Measurements from ENCODE around the gene CLN3. TPM values are rescaled to one million over a fixed set of nuclear protein-coding genes. Genes with fewer than 3 reads are reported as not detected.

CLN3 gene
- total RNA-seq, 1 donor from 2014 or later, result 4.4 TPM

DNA sequence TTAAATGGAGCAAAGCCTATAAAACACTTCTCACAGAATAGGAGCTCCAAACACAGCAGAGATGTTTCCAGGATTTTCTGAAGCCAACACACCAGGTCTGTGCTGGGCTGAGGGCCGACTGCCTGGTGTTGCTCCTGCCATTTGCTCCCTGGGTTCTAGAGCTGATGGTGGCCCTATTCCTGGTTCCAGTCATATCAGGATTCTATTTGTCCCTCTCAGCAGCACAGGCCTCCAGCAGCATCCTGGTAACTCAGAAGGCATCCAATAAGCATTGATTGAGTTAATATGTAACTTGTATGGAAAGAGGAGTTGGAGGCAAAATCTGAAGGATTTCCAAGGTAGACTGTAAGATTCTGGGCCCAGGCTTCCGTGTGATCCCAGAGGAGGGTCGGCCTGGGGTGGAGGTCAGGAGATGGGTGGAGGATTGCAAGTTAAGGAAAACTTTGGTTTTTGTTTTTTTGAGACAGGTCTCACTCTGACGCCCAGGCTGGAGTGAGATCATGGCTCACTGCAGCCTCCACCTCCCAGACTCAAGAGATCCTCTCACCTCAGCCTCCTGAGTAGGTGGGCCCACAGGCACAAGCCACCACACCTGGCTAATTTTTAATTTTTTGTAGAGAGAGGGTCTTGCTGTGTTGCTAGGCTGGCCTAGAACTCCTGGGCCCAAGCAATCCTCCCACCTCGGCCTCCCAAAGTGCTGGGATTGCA, 41.2 kb upstream of the CLN3 start:
- Histone ChIP-seq H3K4me2 (no peak overlapping the region), H3K27me3 (no peaks in the 10 kb centered on the region), H3K9me3 (ENCODE audit: low read depth) (no peaks in the 10 kb centered on the region), H3K27ac (no peak overlapping the region), H3K4me3 (no peak overlapping the region), H3K9ac (no peak overlapping the region), H3F3A (ENCODE audit: low read depth) (peaks cover 16% of the 10 kb centered on the region), H3K79me2 (ENCODE audit: low read depth) (no peaks in the 10 kb centered on the region), H2AFZ (replicated peaks) (no peak overlapping the region), H3K4me1 (no peaks in the 10 kb centered on the region), H3K36me3 (no peaks in the 10 kb centered on the region), H4K20me1 (ENCODE audit: low read depth) (no peaks in the 10 kb centered on the region)
- no peak for DNase-seq (ENCODE audit: low spot score)
- Mint-ChIP-seq H3K36me3 (no peaks in the 10 kb centered on the region), H3K27me3 (ENCODE audit: insufficient read depth, low read depth) (peaks cover 2% of the 10 kb centered on the region), H3K4me1 (peaks cover 5% of the 10 kb centered on the region), H3K27ac (no peak overlapping the region), H3K4me3 (no peak overlapping the region), H3K9me3 (no peaks in the 10 kb centered on the region)
- no peak for TF ChIP-seq EZH2 (IDR thresholded peaks at IDR 0.05)
- TF ChIP-seq, protein P1, sequence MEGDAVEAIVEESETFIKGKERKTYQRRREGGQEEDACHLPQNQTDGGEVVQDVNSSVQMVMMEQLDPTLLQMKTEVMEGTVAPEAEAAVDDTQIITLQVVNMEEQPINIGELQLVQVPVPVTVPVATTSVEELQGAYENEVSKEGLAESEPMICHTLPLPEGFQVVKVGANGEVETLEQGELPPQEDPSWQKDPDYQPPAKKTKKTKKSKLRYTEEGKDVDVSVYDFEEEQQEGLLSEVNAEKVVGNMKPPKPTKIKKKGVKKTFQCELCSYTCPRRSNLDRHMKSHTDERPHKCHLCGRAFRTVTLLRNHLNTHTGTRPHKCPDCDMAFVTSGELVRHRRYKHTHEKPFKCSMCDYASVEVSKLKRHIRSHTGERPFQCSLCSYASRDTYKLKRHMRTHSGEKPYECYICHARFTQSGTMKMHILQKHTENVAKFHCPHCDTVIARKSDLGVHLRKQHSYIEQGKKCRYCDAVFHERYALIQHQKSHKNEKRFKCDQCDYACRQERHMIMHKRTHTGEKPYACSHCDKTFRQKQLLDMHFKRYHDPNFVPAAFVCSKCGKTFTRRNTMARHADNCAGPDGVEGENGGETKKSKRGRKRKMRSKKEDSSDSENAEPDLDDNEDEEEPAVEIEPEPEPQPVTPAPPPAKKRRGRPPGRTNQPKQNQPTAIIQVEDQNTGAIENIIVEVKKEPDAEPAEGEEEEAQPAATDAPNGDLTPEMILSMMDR (IDR thresholded peaks at IDR 0.05), result no peak
- no peak for TF ChIP-seq EZH2phosphoT487 (IDR thresholded peaks at IDR 0.05)

DNA sequence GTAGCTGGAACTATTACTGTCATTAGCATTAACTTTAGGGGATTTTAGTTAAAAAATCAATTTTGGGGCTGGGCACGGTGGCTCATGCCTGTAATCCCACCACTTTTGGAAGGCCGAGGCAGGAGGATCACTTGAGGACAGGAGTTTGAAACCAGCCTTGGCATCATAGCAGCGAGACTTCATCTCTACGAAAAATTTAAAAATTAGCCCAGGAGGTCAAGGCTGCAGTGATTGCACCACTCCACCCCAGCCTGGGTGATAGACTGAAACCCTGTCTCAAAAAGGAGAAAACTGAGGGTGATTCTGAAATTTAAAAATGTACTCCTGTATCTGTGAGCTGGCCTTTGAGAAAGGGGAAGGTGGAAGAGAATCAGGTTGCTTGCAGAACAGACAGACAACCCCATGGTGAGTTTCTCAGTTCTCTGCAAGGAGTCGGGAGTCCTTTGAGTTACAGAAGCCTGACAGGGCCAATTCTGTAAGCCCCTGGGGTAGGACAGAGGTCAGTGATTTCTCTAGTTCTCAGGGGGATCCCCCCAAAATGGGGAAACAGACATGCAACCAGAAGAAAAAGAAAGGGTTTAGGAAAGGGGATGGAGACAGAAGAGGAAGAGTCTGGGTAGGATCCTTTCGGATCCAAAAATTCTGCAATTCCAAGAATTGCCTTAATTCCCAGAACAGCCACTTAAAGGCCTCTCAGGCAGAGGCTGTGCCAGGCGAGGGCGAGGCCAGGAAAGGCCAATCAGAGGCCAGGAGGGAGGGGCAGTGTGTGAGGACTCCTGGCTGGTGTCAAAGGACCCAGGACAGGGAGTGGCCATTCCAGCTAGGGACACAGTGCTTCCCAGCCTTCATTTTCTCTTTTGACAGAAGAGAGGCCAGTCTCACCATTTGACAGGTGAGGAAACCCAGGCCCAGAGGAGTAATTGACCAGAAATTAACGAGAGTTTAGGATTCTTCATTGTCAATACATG, 40.2 kb upstream of the CLN3 start:
- H2AFZ ChIP-seq (replicated peaks), result peak overlapping the region; percentile 84
- no peaks in the 10 kb centered on the region for H3K36me3 Mint-ChIP-seq
- peak; percentile 86 for DNase-seq (ENCODE audit: low spot score)
- H3K27me3 ChIP-seq, result no peaks in the 10 kb centered on the region
- peak overlapping the region; percentile 5 for H3K27ac Mint-ChIP-seq
- H3K9me3 ChIP-seq (ENCODE audit: low read depth), result no peaks in the 10 kb centered on the region
- peak overlapping the region; percentile 18 for H3K27ac ChIP-seq
- peak overlapping the region; percentile 49 for H3K4me2 ChIP-seq
- no peaks in the 10 kb centered on the region for H3K36me3 ChIP-seq
- no peaks in the 10 kb centered on the region for H3K4me1 ChIP-seq
- H3K4me3 Mint-ChIP-seq, result no peak overlapping the region
- no peak overlapping the region for H3K9ac ChIP-seq
- no peaks in the 10 kb centered on the region for H3K27me3 Mint-ChIP-seq (ENCODE audit: insufficient read depth, low read depth)
- no peaks in the 10 kb centered on the region for H3K9me3 Mint-ChIP-seq
- H3K79me2 ChIP-seq (ENCODE audit: low read depth), result no peaks in the 10 kb centered on the region
- H3F3A ChIP-seq (ENCODE audit: low read depth), result peaks cover 16% of the 10 kb centered on the region
- TF ChIP-seq EZH2phosphoT487 (IDR thresholded peaks at IDR 0.05), result no peak
- TF ChIP-seq, protein P1 (IDR thresholded peaks at IDR 0.05), result no peak
- H3K4me1 Mint-ChIP-seq, result peaks cover 5% of the 10 kb centered on the region
- H4K20me1 ChIP-seq (ENCODE audit: low read depth), result no peaks in the 10 kb centered on the region
- no peak overlapping the region for H3K4me3 ChIP-seq

DNA sequence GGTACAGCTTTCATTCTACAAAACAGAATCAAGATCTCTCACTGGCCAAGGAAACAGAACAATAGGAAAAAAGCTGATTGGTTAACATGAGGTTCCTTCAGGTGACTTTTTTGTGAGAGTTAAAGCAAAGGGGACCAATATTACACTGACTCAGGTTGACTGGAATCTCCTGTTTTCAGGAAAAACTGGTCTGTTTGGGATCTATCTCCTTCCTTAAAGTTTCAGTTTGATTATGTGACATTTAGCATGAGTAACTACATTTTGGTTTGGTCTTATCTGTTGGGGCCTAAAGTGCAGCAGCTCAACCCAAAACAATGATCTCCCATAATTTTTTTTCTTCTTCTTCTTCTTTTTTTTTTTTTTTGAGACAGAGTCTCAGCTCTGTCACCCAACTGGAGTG, 37.2 kb upstream of the CLN3 start:
- Histone ChIP-seq H3K4me2 (no peak overlapping the region), H2AFZ (replicated peaks) (no peak overlapping the region), H4K20me1 (ENCODE audit: low read depth) (no peaks in the 10 kb centered on the region), H3K4me1 (no peaks in the 10 kb centered on the region), H3K4me3 (no peak overlapping the region), H3K27ac (no peak overlapping the region), H3K9me3 (ENCODE audit: low read depth) (no peaks in the 10 kb centered on the region), H3F3A (ENCODE audit: low read depth) (peaks cover 16% of the 10 kb centered on the region), H3K9ac (no peak overlapping the region), H3K36me3 (no peaks in the 10 kb centered on the region), H3K27me3 (no peaks in the 10 kb centered on the region), H3K79me2 (ENCODE audit: low read depth) (no peaks in the 10 kb centered on the region)
- TF ChIP-seq, protein P1 (IDR thresholded peaks at IDR 0.05), result no peak
- TF ChIP-seq EZH2 (IDR thresholded peaks at IDR 0.05) (no peak), EZH2phosphoT487 (IDR thresholded peaks at IDR 0.05) (no peak)
- no peaks in the 10 kb centered on the region for H3K36me3 Mint-ChIP-seq
- H3K4me3 Mint-ChIP-seq, result no peak overlapping the region
- H3K27me3 Mint-ChIP-seq (ENCODE audit: insufficient read depth, low read depth), result no peaks in the 10 kb centered on the region
- peaks cover 5% of the 10 kb centered on the region for H3K4me1 Mint-ChIP-seq
- H3K9me3 Mint-ChIP-seq, result no peaks in the 10 kb centered on the region
- DNase-seq (ENCODE audit: low spot score), result no peak
- H3K27ac Mint-ChIP-seq, result no peak overlapping the region

Measured in neural progenitor cell (in vitro differentiated cells).